Muscle layer of duodenum (tissue), 2 donors: ENCODE measurements around the gene DEFB125.
"Not testable (repeated sequence)": the region's sequence is repeated elsewhere in the genome, so short reads cannot be mapped to it uniquely, and the experiment has no call there.

Experiments used
- H3K27ac ChIP-seq: one replicate; pipeline ENCODE4 v1.7.0; 2013; ENCODE audit warnings: mild to moderate bottlenecking, low read length
- H3K27me3 ChIP-seq: one replicate; pipeline ENCODE4 v1.7.0; 2013; ENCODE audit warnings: low read depth, mild to moderate bottlenecking, control low read depth, low read length
- H3K36me3 ChIP-seq, 2 donors: one replicate each; pipeline ENCODE4 v1.7.0; 2013; ENCODE audit warnings: low read length in 2 of 2, control low read depth in 1 of 2, mild to moderate bottlenecking in 1 of 2; ENCODE audit not compliant: insufficient read depth in 2 of 2, control insufficient read depth in 1 of 2
- H3K4me1 ChIP-seq, 2 donors: one replicate each; pipeline ENCODE4 v1.7.0; 2013; ENCODE audit warnings: low read length in 2 of 2, mild to moderate bottlenecking in 2 of 2, control low read depth in 1 of 2, moderate library complexity in 1 of 2; ENCODE audit not compliant: insufficient read depth in 2 of 2, control insufficient read depth in 1 of 2
- H3K4me3 ChIP-seq, 2 donors: one replicate each; pipeline ENCODE4 v1.7.0; 2013; ENCODE audit warnings: low read length in 2 of 2, low read depth in 1 of 2, mild to moderate bottlenecking in 1 of 2
- H3K9me3 ChIP-seq, 2 donors: one replicate each; pipeline ENCODE4 v1.7.0; 2013; ENCODE audit warnings: low read length in 2 of 2, control low read depth in 1 of 2, mild to moderate bottlenecking in 1 of 2; ENCODE audit not compliant: control insufficient read depth in 1 of 2
- donor health status: healthy.

Gene DEFB125

GRCh38 chr20:93641-94040, 6.2 kb downstream of the DEFB125 start:
- Histone ChIP-seq H3K27ac (no peak overlapping the region), H3K4me3 (no peak overlapping the region), H3K36me3 (no peaks in the 10 kb centered on the region), H3K4me1 (no peaks in the 10 kb centered on the region), H3K9me3 (peaks cover 14% of the 10 kb centered on the region in 2 donors), H3K27me3 (no peaks in the 10 kb centered on the region)

GRCh38 chr20:95215-95614, 7.7 kb downstream of the DEFB125 start:
- H3K27ac ChIP-seq, result no peak overlapping the region

GRCh38 chr20:97691-98090, 10.2 kb downstream of the DEFB125 start:
- not testable (repeated sequence) for H3K36me3 ChIP-seq, H3K4me1 ChIP-seq, H3K27me3 ChIP-seq, H3K27ac ChIP-seq, H3K4me3 ChIP-seq
- peaks cover 14% of the 10 kb centered on the region in 2 donors for H3K9me3 ChIP-seq

More at GRCh38 chr20:95215-95614, 7.7 kb downstream of the DEFB125 start:
- Histone ChIP-seq H3K27me3 (no peaks in the 10 kb centered on the region), H3K9me3 (peaks cover 14% of the 10 kb centered on the region in 2 donors), H3K4me1 (no peaks in the 10 kb centered on the region), H3K36me3 (no peaks in the 10 kb centered on the region), H3K4me3 (no peak overlapping the region)

GRCh38 chr20:101975-102374, 14.5 kb downstream of the DEFB125 start:
- H3K9me3 ChIP-seq, result no peaks in the 10 kb centered on the region
- H3K4me1 ChIP-seq, result no peaks in the 10 kb centered on the region
- H3K27ac ChIP-seq, result no peak overlapping the region

GRCh38 chr20:103456-103855, 16.0 kb downstream of the DEFB125 start:
- Histone ChIP-seq H3K4me3 (no peak overlapping the region), H3K27ac (no peak overlapping the region), H3K36me3 (no peaks in the 10 kb centered on the region), H3K27me3 (no peaks in the 10 kb centered on the region), H3K4me1 (no peaks in the 10 kb centered on the region), H3K9me3 (no peaks in the 10 kb centered on the region)

More at GRCh38 chr20:101975-102374, 14.5 kb downstream of the DEFB125 start:
- H3K36me3 ChIP-seq, result no peaks in the 10 kb centered on the region
- no peaks in the 10 kb centered on the region for H3K27me3 ChIP-seq
- no peak overlapping the region for H3K4me3 ChIP-seq

- Histone ChIP-seq H3K9me3 (peaks cover 3 to 10% of the 10 kb centered on the region in 2 donors), H3K4me3 (no peak overlapping the region)
Measured at GRCh38 chr20:112396-112795, 24.9 kb downstream of the DEFB125 start.

GRCh38 chr20:117518-117917, 30.0 kb downstream of the DEFB125 start:
- Histone ChIP-seq H3K4me1 (no peaks in the 10 kb centered on the region), H3K27me3 (no peaks in the 10 kb centered on the region), H3K9me3 (peaks cover 10 to 11% of the 10 kb centered on the region in 2 donors), H3K27ac (no peak overlapping the region), H3K36me3 (no peaks in the 10 kb centered on the region), H3K4me3 (no peak overlapping the region)

More at GRCh38 chr20:112396-112795, 24.9 kb downstream of the DEFB125 start:
- H3K27me3 ChIP-seq, result no peaks in the 10 kb centered on the region
- H3K36me3 ChIP-seq, result no peaks in the 10 kb centered on the region
- H3K27ac ChIP-seq, result no peak overlapping the region
- H3K4me1 ChIP-seq, result no peaks in the 10 kb centered on the region

- not testable (repeated sequence) for H3K36me3 ChIP-seq, H3K4me1 ChIP-seq, H3K9me3 ChIP-seq, H3K4me3 ChIP-seq, H3K27me3 ChIP-seq, H3K27ac ChIP-seq
Measured at GRCh38 chr20:129786-130323, 42.4 kb downstream of the DEFB125 start.

- Histone ChIP-seq H3K36me3 (no peaks in the 10 kb centered on the region), H3K4me1 (no peaks in the 10 kb centered on the region), H3K27ac (no peak overlapping the region), H3K4me3 (no peak overlapping the region), H3K27me3 (no peaks in the 10 kb centered on the region), H3K9me3 (peaks cover 0 to 5% of the 10 kb centered on the region in 2 donors)
Measured at GRCh38 chr20:137668-138490, 50.4 kb downstream of the DEFB125 start.

- H3K27ac ChIP-seq, result no peak within 1 kb of the TSS
- H3K4me1 ChIP-seq, result no peaks in the 10 kb centered on the region
- H3K36me3 ChIP-seq, result no peaks in the 10 kb centered on the region
- H3K27me3 ChIP-seq, result no peaks in the 10 kb centered on the region
- peaks cover 0 to 5% of the 10 kb centered on the region in 2 donors for H3K9me3 ChIP-seq
- H3K4me3 ChIP-seq, result no peak within 1 kb of the TSS
Measured at GRCh38 chr20:142290-142689, 54.8 kb downstream of the DEFB125 start, which contains the start of gene DEFB126. TSS of gene DEFB126 (plus strand) at chr20:142590. CDS start at chr20:142629, 39 bp downstream.

- H3K36me3 ChIP-seq, result no peaks in the 10 kb centered on the region
- no peaks in the 10 kb centered on the region for H3K9me3 ChIP-seq
- no peaks in the 10 kb centered on the region for H3K27me3 ChIP-seq
- H3K27ac ChIP-seq, result no peak overlapping the region
- H3K4me3 ChIP-seq, result no peak overlapping the region
- no peaks in the 10 kb centered on the region for H3K4me1 ChIP-seq
Measured at GRCh38 chr20:145877-146276, 58.4 kb downstream of the DEFB125 start.
